Measurements from ENCODE around the gene PARD3.

- TF ChIP-seq CTCF (IDR thresholded peaks at IDR 0.05; ENCODE audit: insufficient read depth, low read depth, low read length) (no peak), EZH2 (IDR thresholded peaks at IDR 0.05; ENCODE audit: insufficient read depth, low read length) (no peak)
Observed at GRCh38 chr10:34157501-34157900, 657.6 kb downstream of the PARD3 start.

Data from astrocyte (in vitro differentiated cells and primary cell).